Measurements from ENCODE around the gene RBM38. TPM values are rescaled to one million over a fixed set of nuclear protein-coding genes. Genes with fewer than 3 reads are reported as not detected.

Gene RBM38
- total and polyA plus RNA-seq, 9 of the 15 experiments (the other 6 are each of a cell fraction or from before 2014, with no cell fraction given) = 0.28 to 82.4 (median 33.2) TPM

DNA sequence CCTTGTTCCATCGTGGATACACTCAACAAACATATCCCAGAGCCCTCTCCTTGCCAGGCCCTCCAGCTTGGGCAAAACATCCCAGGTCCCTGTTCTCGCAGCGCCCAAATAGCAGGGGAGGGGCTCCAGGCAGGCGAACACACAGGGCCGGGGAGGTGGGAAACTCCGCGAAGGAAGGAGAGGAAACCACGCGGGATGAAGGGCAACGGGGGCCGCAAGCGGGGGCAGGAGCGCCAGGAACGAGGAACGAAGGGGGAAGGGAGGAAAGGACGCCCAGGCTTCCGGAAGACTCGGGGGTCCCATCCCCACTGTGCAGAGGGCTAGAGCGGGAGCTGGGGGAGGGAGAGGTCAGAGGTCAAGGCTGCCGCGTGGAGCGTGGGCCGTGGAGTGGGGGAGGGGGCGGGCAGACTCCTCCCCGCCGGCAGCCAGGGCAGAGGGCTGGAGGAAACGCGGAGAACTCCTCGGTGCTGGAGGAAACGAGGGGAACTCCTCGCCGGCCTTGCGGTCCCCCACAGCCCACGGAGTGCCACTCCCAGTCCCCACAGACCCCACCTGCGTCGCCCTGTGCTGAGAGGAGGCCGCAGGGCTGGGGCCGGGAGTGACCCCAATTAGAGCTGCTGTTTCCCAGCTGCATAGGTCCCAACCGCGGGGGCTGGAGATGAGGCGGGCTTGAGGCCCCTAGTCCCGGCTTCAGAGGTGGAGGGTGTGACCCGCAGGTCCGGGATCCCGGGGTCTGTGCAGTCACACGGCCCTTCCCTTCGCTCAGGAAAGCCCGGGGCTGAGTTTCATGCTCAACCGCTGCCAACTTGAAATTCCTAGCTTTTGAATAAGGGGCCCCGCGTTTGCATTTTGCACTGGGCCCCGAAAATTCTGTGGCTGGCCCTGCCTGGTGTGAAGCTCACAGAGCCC lies 1.2 kb upstream of the RBM38 start (continued):
- TF ChIP-seq NFATC3 (IDR thresholded peaks at IDR 0.05) (no peak), SUPT5H (IDR thresholded peaks at IDR 0.05) (peak; percentile 62), EHMT2 (IDR thresholded peaks at IDR 0.05) (no peak), ZNF75A (CRISPR knock-in tag; IDR thresholded peaks at IDR 0.05) (no peak), ZNF354B (CRISPR knock-in tag; IDR thresholded peaks at IDR 0.05) (no peak), ZNF134 (CRISPR knock-in tag; conservative IDR thresholded peaks at IDR 0.05) (0 out of 2 replicates have a peak, but pooled peaks have one; percentile 37), SMARCA5 (IDR thresholded peaks at IDR 0.05) (0 out of 2 replicates have a peak, but pooled peaks have one; percentile 62), BRD9 (IDR thresholded peaks at IDR 0.05; ENCODE audit: low read depth, partially characterized antibody) (peak; percentile 84), TEAD1 (CRISPR knock-in tag; IDR thresholded peaks at IDR 0.05) (peak in 1 of 2 experiments; percentile 80; a peak in 2 of 4 replicates), NR2C2 (CRISPR knock-in tag; IDR thresholded peaks at IDR 0.05) (peak; percentile 94), NR2C2 (tag; IDR thresholded peaks at IDR 0.05) (peak; percentile 98), SRSF9 (IDR thresholded peaks at IDR 0.05; ENCODE audit: borderline replicate concordance, low read depth, low read length) (no peak), PCBP2 (IDR thresholded peaks at IDR 0.05; ENCODE audit: low read depth, low read length, poor library complexity, severe bottlenecking) (no peak), KDM1A (IDR thresholded peaks at IDR 0.05) (peak in 1 of 2 experiments; percentile 85; a peak in 1 of 4 replicates), RAD51 (IDR thresholded peaks at IDR 0.05; ENCODE audit: borderline replicate concordance, low read depth) (no peak), ZNF407 (IDR thresholded peaks at IDR 0.05; ENCODE audit: low read depth) (peak; percentile 15; the same call in 1 of the 2 replicates)
- TF ChIP-seq, protein P1, sequence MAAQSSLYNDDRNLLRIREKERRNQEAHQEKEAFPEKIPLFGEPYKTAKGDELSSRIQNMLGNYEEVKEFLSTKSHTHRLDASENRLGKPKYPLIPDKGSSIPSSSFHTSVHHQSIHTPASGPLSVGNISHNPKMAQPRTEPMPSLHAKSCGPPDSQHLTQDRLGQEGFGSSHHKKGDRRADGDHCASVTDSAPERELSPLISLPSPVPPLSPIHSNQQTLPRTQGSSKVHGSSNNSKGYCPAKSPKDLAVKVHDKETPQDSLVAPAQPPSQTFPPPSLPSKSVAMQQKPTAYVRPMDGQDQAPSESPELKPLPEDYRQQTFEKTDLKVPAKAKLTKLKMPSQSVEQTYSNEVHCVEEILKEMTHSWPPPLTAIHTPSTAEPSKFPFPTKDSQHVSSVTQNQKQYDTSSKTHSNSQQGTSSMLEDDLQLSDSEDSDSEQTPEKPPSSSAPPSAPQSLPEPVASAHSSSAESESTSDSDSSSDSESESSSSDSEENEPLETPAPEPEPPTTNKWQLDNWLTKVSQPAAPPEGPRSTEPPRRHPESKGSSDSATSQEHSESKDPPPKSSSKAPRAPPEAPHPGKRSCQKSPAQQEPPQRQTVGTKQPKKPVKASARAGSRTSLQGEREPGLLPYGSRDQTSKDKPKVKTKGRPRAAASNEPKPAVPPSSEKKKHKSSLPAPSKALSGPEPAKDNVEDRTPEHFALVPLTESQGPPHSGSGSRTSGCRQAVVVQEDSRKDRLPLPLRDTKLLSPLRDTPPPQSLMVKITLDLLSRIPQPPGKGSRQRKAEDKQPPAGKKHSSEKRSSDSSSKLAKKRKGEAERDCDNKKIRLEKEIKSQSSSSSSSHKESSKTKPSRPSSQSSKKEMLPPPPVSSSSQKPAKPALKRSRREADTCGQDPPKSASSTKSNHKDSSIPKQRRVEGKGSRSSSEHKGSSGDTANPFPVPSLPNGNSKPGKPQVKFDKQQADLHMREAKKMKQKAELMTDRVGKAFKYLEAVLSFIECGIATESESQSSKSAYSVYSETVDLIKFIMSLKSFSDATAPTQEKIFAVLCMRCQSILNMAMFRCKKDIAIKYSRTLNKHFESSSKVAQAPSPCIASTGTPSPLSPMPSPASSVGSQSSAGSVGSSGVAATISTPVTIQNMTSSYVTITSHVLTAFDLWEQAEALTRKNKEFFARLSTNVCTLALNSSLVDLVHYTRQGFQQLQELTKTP (IDR thresholded peaks at IDR 0.05; ENCODE audit: low read depth in 1 of 2, partially characterized antibody in 2 of 2) = peak in 1 of 2 experiments; percentile 59
